Mesothelial cell of epicardium (in vitro differentiated cells): ENCODE measurements around the gene DPY19L1. TPM values are rescaled to one million over a fixed set of nuclear protein-coding genes. Genes with fewer than 3 reads are reported as not detected.

ENCODE experiments used
- DNase-seq, 2 experiments: peaks; one replicate each; pipeline ENCODE4 v3.0.0; 2021; ENCODE audit warnings: low spot score in 2 of 2; ENCODE audit not compliant: unreplicated experiment in 2 of 2
- H3K27ac Mint-ChIP-seq: 2 replicates; pipeline ENCODE4 v1.8.0; 2021; ENCODE audit warnings: mixed read lengths
- H3K27me3 Mint-ChIP-seq: 2 replicates; pipeline ENCODE4 v1.8.0; 2021; ENCODE audit warnings: low read depth, mixed read lengths
- H3K36me3 Mint-ChIP-seq: 2 replicates; pipeline ENCODE4 v1.8.0; 2021; ENCODE audit warnings: mixed read lengths
- H3K4me1 Mint-ChIP-seq: 2 replicates; pipeline ENCODE4 v1.8.0; 2021; ENCODE audit warnings: mixed read lengths
- H3K4me3 Mint-ChIP-seq: 2 replicates; pipeline ENCODE4 v1.8.0; 2021; ENCODE audit warnings: mild to moderate bottlenecking, moderate library complexity, mixed read lengths
- H3K9me3 Mint-ChIP-seq: 2 replicates; pipeline ENCODE4 v1.8.0; 2021; ENCODE audit warnings: mixed read lengths
- total RNA-seq: library from RNA; stranded (reverse); gene quantifications from 3 replicates; pipeline ENCODE4 v1.2.1, GENCODE V29; 2021
- TF ChIP-seq, protein P1 (sequence below): fragments of 200-600 bp; sonication (generic); IDR thresholded peaks from one replicate; pipeline ENCODE4 v1.5.0; 2021; ENCODE audit warnings: antibody characterized with exemption; ENCODE audit not compliant: unreplicated experiment

Gene DPY19L1
- total RNA-seq, 1 donor from 2014 or later, result 21.8 TPM

DNA sequence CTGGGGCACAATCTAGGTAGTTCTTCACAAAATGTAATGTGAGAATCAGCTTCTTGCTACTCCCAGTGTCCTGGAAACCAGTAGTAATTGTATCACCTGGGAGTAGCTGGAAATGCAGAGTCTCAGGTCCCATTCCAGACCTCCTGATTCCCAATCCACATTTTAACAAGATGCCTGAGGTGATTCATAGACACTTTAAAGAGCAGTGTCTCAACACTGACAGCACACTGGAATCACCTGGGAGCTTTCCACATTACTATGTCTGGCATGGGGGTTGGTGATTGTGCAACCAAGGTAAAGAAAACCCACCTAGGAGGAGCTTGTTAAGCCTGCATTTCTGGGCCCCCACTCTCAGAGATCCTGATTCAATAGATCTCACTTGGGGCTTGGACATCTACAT lies 11.1 kb downstream of the DPY19L1 start:
- Mint-ChIP-seq H3K9me3 (no peaks in the 10 kb centered on the region), H3K4me3 (no peak overlapping the region), H3K27ac (no peak overlapping the region), H3K36me3 (no peaks in the 10 kb centered on the region), H3K4me1 (peaks cover 13% of the 10 kb centered on the region), H3K27me3 (no peaks in the 10 kb centered on the region)
- TF ChIP-seq, protein P1, sequence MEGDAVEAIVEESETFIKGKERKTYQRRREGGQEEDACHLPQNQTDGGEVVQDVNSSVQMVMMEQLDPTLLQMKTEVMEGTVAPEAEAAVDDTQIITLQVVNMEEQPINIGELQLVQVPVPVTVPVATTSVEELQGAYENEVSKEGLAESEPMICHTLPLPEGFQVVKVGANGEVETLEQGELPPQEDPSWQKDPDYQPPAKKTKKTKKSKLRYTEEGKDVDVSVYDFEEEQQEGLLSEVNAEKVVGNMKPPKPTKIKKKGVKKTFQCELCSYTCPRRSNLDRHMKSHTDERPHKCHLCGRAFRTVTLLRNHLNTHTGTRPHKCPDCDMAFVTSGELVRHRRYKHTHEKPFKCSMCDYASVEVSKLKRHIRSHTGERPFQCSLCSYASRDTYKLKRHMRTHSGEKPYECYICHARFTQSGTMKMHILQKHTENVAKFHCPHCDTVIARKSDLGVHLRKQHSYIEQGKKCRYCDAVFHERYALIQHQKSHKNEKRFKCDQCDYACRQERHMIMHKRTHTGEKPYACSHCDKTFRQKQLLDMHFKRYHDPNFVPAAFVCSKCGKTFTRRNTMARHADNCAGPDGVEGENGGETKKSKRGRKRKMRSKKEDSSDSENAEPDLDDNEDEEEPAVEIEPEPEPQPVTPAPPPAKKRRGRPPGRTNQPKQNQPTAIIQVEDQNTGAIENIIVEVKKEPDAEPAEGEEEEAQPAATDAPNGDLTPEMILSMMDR, result no peak
- no peak for DNase-seq

DNA sequence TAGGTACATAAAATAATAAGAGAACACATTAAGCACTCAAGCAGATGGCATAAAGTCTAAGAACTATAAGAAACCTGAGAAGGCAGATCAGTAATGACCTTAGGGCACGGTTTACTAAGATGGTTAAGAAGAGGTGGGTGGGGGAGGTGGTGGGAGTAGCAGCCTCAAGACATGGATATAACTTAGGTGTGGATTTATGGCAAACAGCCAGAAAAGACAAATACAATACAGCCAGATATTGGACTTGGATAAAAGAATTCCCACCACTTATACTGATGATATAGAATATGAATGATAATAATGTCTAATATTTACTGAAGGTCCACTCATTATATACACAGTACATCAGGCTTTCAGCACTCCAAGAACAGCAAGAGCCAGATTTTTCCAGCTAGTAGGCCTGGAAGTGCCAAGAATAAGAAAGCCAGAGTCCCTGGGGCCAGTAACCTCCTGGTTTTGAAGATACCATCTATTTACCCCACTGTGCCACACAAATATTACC lies 11.9 kb downstream of the DPY19L1 start:
- H3K4me1 Mint-ChIP-seq, result peaks cover 13% of the 10 kb centered on the region
- H3K4me3 Mint-ChIP-seq, result no peak overlapping the region
- no peaks in the 10 kb centered on the region for H3K36me3 Mint-ChIP-seq
- H3K27ac Mint-ChIP-seq, result no peak overlapping the region
- TF ChIP-seq, protein P1, result no peak
- no peaks in the 10 kb centered on the region for H3K27me3 Mint-ChIP-seq
- no peak for DNase-seq
- H3K9me3 Mint-ChIP-seq, result no peaks in the 10 kb centered on the region

DNA sequence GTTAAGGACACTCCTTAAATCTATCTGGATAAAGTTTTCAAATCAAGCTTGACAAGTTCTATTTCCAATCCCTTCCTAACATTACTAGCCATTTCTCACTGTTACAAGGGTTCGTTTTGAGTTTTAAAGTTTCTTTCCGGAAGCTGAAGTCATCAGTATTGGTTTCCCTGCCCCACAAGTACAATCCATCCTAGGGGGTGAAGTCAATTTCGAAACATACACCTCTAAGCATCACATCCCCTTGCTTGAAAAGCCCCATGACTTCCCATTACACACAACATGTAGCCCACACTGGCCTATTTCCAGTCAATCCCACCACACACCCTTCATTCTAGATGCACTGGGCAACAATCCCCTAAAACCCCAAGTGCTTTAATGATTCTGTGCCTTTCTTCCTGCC lies 13.0 kb downstream of the DPY19L1 start:
- Mint-ChIP-seq H3K27me3 (no peaks in the 10 kb centered on the region), H3K9me3 (no peaks in the 10 kb centered on the region), H3K4me3 (no peak overlapping the region), H3K36me3 (no peaks in the 10 kb centered on the region), H3K27ac (no peak overlapping the region), H3K4me1 (peaks cover 13% of the 10 kb centered on the region)
- DNase-seq, result no peak
- TF ChIP-seq, protein P1, result no peak

DNA sequence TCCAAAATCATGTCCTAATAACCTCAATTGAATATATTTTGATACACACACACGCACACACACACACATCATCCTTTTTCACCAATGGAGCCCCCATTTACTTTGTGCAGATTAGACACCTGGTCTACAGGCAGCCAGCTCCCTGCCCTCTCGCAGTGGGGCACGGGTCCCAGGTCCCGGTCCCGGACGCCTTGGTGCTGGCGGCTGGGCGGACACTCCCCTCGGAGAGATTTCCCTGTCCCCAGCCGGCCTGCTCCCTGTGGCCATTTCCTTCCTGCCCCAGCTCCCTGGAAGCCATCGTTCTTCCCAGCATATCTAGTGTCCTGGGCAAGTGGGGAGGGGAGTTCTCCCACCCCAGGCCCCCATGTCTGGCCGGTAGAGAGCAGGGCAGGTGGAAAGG lies 14.6 kb downstream of the DPY19L1 start:
- TF ChIP-seq, protein P1, result no peak
- Mint-ChIP-seq H3K9me3 (no peaks in the 10 kb centered on the region), H3K4me3 (no peak overlapping the region), H3K4me1 (peaks cover 14% of the 10 kb centered on the region), H3K36me3 (no peaks in the 10 kb centered on the region), H3K27me3 (no peaks in the 10 kb centered on the region), H3K27ac (no peak overlapping the region)
- no peak for DNase-seq

DNA sequence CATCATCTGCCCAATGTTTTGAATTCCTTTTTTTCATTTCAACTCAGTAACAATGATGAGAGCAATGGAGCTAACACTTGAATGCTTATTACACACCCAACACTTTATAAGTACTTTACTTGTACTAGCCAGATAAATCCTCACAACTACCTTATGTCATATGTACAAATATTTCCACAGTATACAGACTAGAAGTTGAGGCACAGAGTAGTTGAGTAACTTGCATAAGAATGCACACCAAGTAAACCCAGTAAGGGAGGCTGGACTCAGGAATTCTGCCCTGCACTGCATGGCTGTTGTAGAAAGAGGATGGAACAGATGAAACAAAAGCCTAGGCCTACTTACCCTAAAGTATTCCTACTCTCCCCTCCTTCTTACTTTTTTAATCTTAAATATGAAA lies 15.8 kb downstream of the DPY19L1 start:
- H3K9me3 Mint-ChIP-seq, result no peaks in the 10 kb centered on the region
- no peak for DNase-seq
- no peaks in the 10 kb centered on the region for H3K36me3 Mint-ChIP-seq
- H3K4me3 Mint-ChIP-seq, result no peak overlapping the region
- no peaks in the 10 kb centered on the region for H3K27me3 Mint-ChIP-seq
- H3K27ac Mint-ChIP-seq, result no peak overlapping the region
- TF ChIP-seq, protein P1, result no peak
- H3K4me1 Mint-ChIP-seq, result peaks cover 14% of the 10 kb centered on the region

DNA sequence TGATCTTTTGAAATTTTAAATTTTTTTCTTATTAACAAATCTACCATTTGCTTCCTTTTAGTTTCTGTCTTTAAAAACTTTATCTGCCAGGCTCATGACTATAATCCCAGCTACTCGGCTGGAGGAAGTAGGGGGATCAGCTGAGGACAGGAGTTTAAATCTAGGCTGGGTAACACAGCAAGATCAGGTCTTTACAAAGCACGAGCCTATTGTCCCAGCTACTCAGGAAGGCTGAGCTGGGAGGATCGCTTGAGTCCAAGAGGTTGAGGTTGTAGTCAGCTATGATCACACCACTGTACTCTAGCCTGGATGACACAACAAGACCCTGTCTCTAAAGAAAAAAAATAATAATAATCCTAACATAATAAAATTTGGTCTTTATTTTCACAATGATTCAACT lies 17.5 kb downstream of the DPY19L1 start:
- TF ChIP-seq, protein P1, result no peak
- Mint-ChIP-seq H3K27ac (no peak overlapping the region), H3K27me3 (no peaks in the 10 kb centered on the region), H3K9me3 (no peaks in the 10 kb centered on the region), H3K4me3 (no peak overlapping the region), H3K4me1 (peaks cover 7% of the 10 kb centered on the region), H3K36me3 (no peaks in the 10 kb centered on the region)
- no peak for DNase-seq
